ENCODE results near the gene RAB28. TPM values are rescaled to one million over a fixed set of nuclear protein-coding genes. Genes with fewer than 3 reads are reported as not detected.

The RAB28 gene
- polyA plus RNA-seq, 1 donor (not counting 4 experiments of a cell fraction or from before 2014, with no cell fraction given): 19.7 TPM

- Histone ChIP-seq H3K9ac (ENCODE audit: control insufficient read depth, extremely low read depth, insufficient read depth, low read length) (no peak overlapping the region), H3K27me3 (ENCODE audit: control insufficient read depth, extremely low read depth, insufficient read depth, low read length) (peaks cover 99% of the 10 kb centered on the region), H3K36me3 (ENCODE audit: control insufficient read depth in 2 of 2, extremely low read depth in 1 of 2, insufficient read depth in 2 of 2, low read length in 2 of 2) (no peaks in the 10 kb centered on the region), H3K79me2 (ENCODE audit: control insufficient read depth, insufficient read depth, low read length) (no peaks in the 10 kb centered on the region), H3K4me1 (ENCODE audit: control insufficient read depth, extremely low read depth, insufficient read depth, low read length) (peaks cover 3% of the 10 kb centered on the region), H3K4me2 (ENCODE audit: control insufficient read depth, extremely low read depth, insufficient read depth, low read depth, low read length) (no peak overlapping the region), H3K9me3 (ENCODE audit: control insufficient read depth, low read depth, low read length) (peaks cover 11% of the 10 kb centered on the region), H2AFZ (ENCODE audit: control insufficient read depth, low read length) (no peak overlapping the region), H4K20me1 (ENCODE audit: control insufficient read depth, extremely low read depth, insufficient read depth, low read length) (no peaks in the 10 kb centered on the region), H3K27ac (ENCODE audit: control insufficient read depth, insufficient read depth, low read length) (no peak overlapping the region), H3K4me3 (ENCODE audit: control insufficient read depth in 2 of 3, extremely low read depth in 1 of 3, insufficient read depth in 2 of 3, low read depth in 1 of 3, low read length in 3 of 3) (no peak overlapping the region), H3K9me1 (ENCODE audit: control insufficient read depth, extremely low read depth, insufficient read depth, low read length) (no peaks in the 10 kb centered on the region)
- dilution Hi-C loops (cut with MboI; ENCODE audit: extremely low pct_ligation_motif_present, low sequenced_read_pairs): no loop called here
- FAIRE-seq (no peak), DNase-seq (ENCODE audit: low read depth, low spot score) (no peak)
- TF ChIP-seq CTCF (optimal IDR thresholded peaks at IDR 0.05 in 1 of 3, IDR thresholded peaks at IDR 0.05 in 1 of 3, conservative IDR thresholded peaks at IDR 0.05 in 1 of 3; ENCODE audit: extremely low read depth in 1 of 3, insufficient read depth in 2 of 3, low read length in 3 of 3): no peak
- peak; percentile 88 for TF ChIP-seq EZH2 (IDR thresholded peaks at IDR 0.05; ENCODE audit: low read length)
Measured at GRCh38 chr4:13527192-13527980, 43.2 kb upstream of the RAB28 start.

- peaks cover 3% of the 10 kb centered on the region for H3K4me1 ChIP-seq (ENCODE audit: control insufficient read depth, extremely low read depth, insufficient read depth, low read length)
- H3K27ac ChIP-seq (ENCODE audit: control insufficient read depth, insufficient read depth, low read length): no peak overlapping the region
- peaks cover 11% of the 10 kb centered on the region for H3K9me3 ChIP-seq (ENCODE audit: control insufficient read depth, low read depth, low read length)
- H3K36me3 ChIP-seq (ENCODE audit: control insufficient read depth in 2 of 2, extremely low read depth in 1 of 2, insufficient read depth in 2 of 2, low read length in 2 of 2): no peaks in the 10 kb centered on the region
- dilution Hi-C loops (cut with MboI; ENCODE audit: extremely low pct_ligation_motif_present, low sequenced_read_pairs): no loop called here
- H2AFZ ChIP-seq (ENCODE audit: control insufficient read depth, low read length): no peak overlapping the region
- no peak overlapping the region for H3K4me2 ChIP-seq (ENCODE audit: control insufficient read depth, extremely low read depth, insufficient read depth, low read depth, low read length)
- no peak for TF ChIP-seq EZH2 (IDR thresholded peaks at IDR 0.05; ENCODE audit: low read length)
- TF ChIP-seq CTCF (optimal IDR thresholded peaks at IDR 0.05 in 1 of 3, IDR thresholded peaks at IDR 0.05 in 1 of 3, conservative IDR thresholded peaks at IDR 0.05 in 1 of 3; ENCODE audit: extremely low read depth in 1 of 3, insufficient read depth in 2 of 3, low read length in 3 of 3): no peak
- no peaks in the 10 kb centered on the region for H3K9me1 ChIP-seq (ENCODE audit: control insufficient read depth, extremely low read depth, insufficient read depth, low read length)
- no peak overlapping the region for H3K9ac ChIP-seq (ENCODE audit: control insufficient read depth, extremely low read depth, insufficient read depth, low read length)
- FAIRE-seq (no peak), DNase-seq (ENCODE audit: low read depth, low spot score) (no peak)
- H4K20me1 ChIP-seq (ENCODE audit: control insufficient read depth, extremely low read depth, insufficient read depth, low read length): no peaks in the 10 kb centered on the region
- no peaks in the 10 kb centered on the region for H3K79me2 ChIP-seq (ENCODE audit: control insufficient read depth, insufficient read depth, low read length)
- no peak overlapping the region for H3K4me3 ChIP-seq (ENCODE audit: control insufficient read depth in 2 of 3, extremely low read depth in 1 of 3, insufficient read depth in 2 of 3, low read depth in 1 of 3, low read length in 3 of 3)
- peaks cover 99% of the 10 kb centered on the region for H3K27me3 ChIP-seq (ENCODE audit: control insufficient read depth, extremely low read depth, insufficient read depth, low read length)
Measured at GRCh38 chr4:13526658-13527057, 42.5 kb upstream of the RAB28 start.
